ENCODE measurements around the gene LPAR1. TPM values are rescaled to one million over a fixed set of nuclear protein-coding genes. Genes with fewer than 3 reads are reported as not detected.

LPAR1 gene
- total RNA-seq, result 106 and 111 TPM in 2 replicates

GRCh38 chr9:111038331-111039230 lies at the start of gene LPAR1:
TSS of gene LPAR1 (minus strand) at chr9:111038470. CDS start at chr9:110972117, 66,353 bp downstream.

Data from bronchus fibroblast of lung (primary cell).